ENCODE results near the gene GALK2. TPM values are rescaled to one million over a fixed set of nuclear protein-coding genes. Genes with fewer than 3 reads are reported as not detected.

Gene GALK2
- total and polyA plus RNA-seq, 7 donors, result 21.6 to 61.1 (median 33.1) TPM

DNA sequence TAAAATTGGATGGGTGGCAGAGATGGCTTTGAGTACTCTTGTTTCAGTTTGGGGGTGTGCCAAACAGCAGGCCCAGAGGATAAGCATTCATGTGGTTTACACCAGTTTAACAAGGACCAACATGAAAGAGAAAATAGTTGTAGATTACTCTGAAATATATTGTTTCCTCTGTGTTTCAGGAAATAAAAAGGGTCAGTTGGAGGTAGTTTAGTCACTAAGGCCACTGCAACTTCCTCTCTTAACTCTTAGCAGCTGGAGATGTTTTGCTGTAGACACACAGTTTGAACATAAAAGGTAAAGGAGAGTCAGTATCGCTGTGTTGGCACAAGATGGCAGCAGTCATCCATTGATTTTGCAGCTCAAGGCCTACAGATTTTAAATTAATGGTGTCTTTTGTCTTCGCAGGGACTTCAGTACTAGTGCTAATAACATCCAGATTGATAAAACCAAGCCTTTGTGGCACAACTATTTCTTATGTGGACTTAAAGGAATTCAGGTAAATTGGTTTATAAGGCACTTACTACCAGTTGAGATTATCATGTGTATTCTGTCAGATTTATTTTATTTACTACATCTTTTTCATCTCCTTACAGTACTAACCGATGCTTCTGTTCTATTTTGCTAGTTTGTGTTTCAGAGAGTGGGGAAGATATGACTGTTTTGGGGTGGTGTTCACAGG lies 65.5 kb downstream of the GALK2 start:
- WGBS, 2 donors, result 37 to 42% methylated on average over 3 of the region's 3 CpGs
- intact Hi-C loops (cut with DNase I), result loop anchor here (1.0 to 10.0 kb wide), 6 partner anchors 186 to 909 kb away; partner anchors contain the start of genes DTWD1 and FAM227B
- Histone ChIP-seq H3K27ac (peak overlapping the region; percentile 10 to 78 (median 68)), H3K9me3 (no peaks in the 10 kb centered on the region), H3K4me3 (no peak overlapping the region), H3K36me3 (no peaks in the 10 kb centered on the region), H3K27me3 (no peaks in the 10 kb centered on the region), H3K4me1 (peaks cover 0 to 55% (median 45%) of the 10 kb centered on the region in 4 donors)
- no peak for TF ChIP-seq POLR2A (IDR thresholded peaks at IDR 0.05)
- TF ChIP-seq, protein P1, sequence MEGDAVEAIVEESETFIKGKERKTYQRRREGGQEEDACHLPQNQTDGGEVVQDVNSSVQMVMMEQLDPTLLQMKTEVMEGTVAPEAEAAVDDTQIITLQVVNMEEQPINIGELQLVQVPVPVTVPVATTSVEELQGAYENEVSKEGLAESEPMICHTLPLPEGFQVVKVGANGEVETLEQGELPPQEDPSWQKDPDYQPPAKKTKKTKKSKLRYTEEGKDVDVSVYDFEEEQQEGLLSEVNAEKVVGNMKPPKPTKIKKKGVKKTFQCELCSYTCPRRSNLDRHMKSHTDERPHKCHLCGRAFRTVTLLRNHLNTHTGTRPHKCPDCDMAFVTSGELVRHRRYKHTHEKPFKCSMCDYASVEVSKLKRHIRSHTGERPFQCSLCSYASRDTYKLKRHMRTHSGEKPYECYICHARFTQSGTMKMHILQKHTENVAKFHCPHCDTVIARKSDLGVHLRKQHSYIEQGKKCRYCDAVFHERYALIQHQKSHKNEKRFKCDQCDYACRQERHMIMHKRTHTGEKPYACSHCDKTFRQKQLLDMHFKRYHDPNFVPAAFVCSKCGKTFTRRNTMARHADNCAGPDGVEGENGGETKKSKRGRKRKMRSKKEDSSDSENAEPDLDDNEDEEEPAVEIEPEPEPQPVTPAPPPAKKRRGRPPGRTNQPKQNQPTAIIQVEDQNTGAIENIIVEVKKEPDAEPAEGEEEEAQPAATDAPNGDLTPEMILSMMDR (IDR thresholded peaks at IDR 0.05), result peak; percentile 58 to 83 (median 66)
- peak; percentile 78 for DNase-seq

DNA sequence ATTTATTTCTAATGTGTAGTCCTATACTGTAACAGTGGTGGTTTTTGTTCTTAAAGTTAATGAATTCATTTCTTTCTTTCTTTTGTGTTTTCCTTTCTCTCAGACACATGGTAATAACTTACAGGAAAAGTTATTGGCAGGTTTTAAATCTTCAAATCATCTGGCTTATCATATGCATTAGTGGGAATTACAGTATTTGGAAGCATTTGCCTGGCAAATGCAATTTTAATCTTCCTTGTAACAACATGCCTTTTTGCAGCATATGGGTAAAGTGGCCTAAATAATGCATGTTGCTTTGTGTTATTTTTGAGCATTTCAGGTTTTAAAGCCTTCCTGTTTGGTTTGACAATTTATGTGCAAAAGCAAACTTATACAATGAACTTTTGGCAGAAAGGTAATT lies 66.8 kb downstream of the GALK2 start:
- intact Hi-C loops (cut with DNase I), result loop anchor here (5.0 to 10.0 kb wide), 4 partner anchors 385 to 815 kb away; partner anchors contain the start of genes DTWD1 and FAM227B
- H3K27ac ChIP-seq, result peak overlapping the region in 3 of 4 donors; percentile 65 to 78 (median 72)
- peaks cover 0 to 64% (median 47%) of the 10 kb centered on the region in 4 donors for H3K4me1 ChIP-seq
- no peak for DNase-seq
- TF ChIP-seq EP300 (IDR thresholded peaks at IDR 0.05) (no peak), POLR2AphosphoS5 (IDR thresholded peaks at IDR 0.05) (no peak), POLR2A (IDR thresholded peaks at IDR 0.05) (no peak)
- TF ChIP-seq, protein P1 (IDR thresholded peaks at IDR 0.05), result no peak
- H3K9me3 ChIP-seq, result no peaks in the 10 kb centered on the region
- H3K4me3 ChIP-seq, result no peak overlapping the region
- H3K36me3 ChIP-seq, result no peaks in the 10 kb centered on the region
- H3K27me3 ChIP-seq, result no peaks in the 10 kb centered on the region

DNA sequence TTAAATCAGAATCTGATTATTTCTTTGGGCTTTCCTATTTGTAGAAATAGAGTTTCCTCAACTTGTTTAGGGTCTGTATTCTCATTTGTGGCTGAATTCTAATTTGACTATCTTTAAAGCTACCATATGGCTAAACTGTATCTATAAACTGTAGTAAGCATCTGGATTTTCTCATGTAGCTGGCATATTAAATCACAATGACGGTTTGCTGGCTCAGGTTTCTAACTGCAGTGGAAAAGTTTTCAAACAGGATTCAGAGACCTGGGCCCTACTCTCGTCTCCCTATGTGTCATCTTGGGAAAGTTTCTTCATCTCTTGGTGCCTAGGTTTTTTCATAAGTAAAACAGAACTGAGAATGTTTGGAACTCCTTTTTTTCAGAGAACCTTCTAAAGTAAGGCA lies 68.3 kb downstream of the GALK2 start:
- no peaks in the 10 kb centered on the region for H3K9me3 ChIP-seq
- TF ChIP-seq POLR2AphosphoS5 (IDR thresholded peaks at IDR 0.05) (peak; percentile 82 to 94 (median 88)), EP300 (IDR thresholded peaks at IDR 0.05) (peak in 3 of 4 donors; percentile 43 to 68 (median 64)), POLR2A (IDR thresholded peaks at IDR 0.05) (no peak)
- TF ChIP-seq, protein P1 (IDR thresholded peaks at IDR 0.05), result no peak
- intact Hi-C loops (cut with DNase I), result loop anchor here (1.0 to 10.0 kb wide), 5 partner anchors 384 to 907 kb away; partner anchors contain the start of genes DTWD1 and FAM227B
- DNase-seq, result peak; percentile 70
- no peak overlapping the region for H3K4me3 ChIP-seq
- WGBS, 2 donors, result 79% methylated on average over 2 of the region's 2 CpGs
- H3K27me3 ChIP-seq, result no peaks in the 10 kb centered on the region
- H3K36me3 ChIP-seq, result no peaks in the 10 kb centered on the region
- peaks cover 0 to 79% (median 55%) of the 10 kb centered on the region in 4 donors for H3K4me1 ChIP-seq
- peak overlapping the region; percentile 65 to 78 (median 70) for H3K27ac ChIP-seq

DNA sequence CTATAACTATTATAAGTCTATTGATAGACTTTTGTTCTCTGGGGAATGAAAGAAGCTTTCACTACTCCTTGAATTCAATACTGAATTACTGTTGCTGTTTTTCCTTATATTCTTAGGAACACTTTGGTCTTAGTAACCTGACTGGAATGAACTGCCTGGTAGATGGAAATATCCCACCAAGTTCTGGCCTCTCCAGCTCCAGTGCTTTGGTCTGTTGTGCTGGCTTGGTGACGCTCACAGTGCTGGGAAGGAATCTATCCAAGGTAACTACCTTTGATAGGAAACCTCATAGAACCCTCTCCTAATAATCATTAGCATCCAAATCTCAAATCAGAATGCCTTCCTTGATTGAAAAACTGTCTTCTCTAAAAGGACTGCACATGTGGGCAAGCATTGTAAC lies 69.1 kb downstream of the GALK2 start:
- 94 to 98% methylated on average over 1 of the region's 1 CpG for WGBS, 2 donors
- Histone ChIP-seq H3K27ac (peak overlapping the region; percentile 65 to 78 (median 70)), H3K27me3 (no peaks in the 10 kb centered on the region), H3K36me3 (no peaks in the 10 kb centered on the region), H3K9me3 (no peaks in the 10 kb centered on the region), H3K4me1 (peaks cover 0 to 80% (median 57%) of the 10 kb centered on the region in 4 donors), H3K4me3 (no peak overlapping the region)
- DNase-seq, result no peak
- TF ChIP-seq POLR2A (IDR thresholded peaks at IDR 0.05), result no peak
- TF ChIP-seq, protein P1 (IDR thresholded peaks at IDR 0.05), result no peak
- TF ChIP-seq EP300 (IDR thresholded peaks at IDR 0.05), result no peak
- no peak for TF ChIP-seq POLR2AphosphoS5 (IDR thresholded peaks at IDR 0.05)
- intact Hi-C loops (cut with DNase I), result loop anchor here (5.0 to 10.0 kb wide), 4 partner anchors 383 to 813 kb away; partner anchors contain the start of genes DTWD1 and FAM227B

Measured in sigmoid colon (tissue), 7 donors.